Measurements from ENCODE around the gene STRAP. TPM values are rescaled to one million over a fixed set of nuclear protein-coding genes. Genes with fewer than 3 reads are reported as not detected.
A peak's percentile ranks its signal among the peaks of the same experiment; 100 is the strongest.

Gene STRAP
- total and polyA plus RNA-seq, 10 of the 15 experiments (the other 5 are each of a cell fraction or from before 2014, with no cell fraction given) = 64.3 to 281 (median 119) TPM

GRCh38 chr12:15882118-15882971 is at the start of gene STRAP (continued):
- peak; percentile 34; the same call in 1 of the 2 replicates for TF ChIP-seq TCF12 (IDR thresholded peaks at IDR 0.05; ENCODE audit: low read depth, low read length)
- TF ChIP-seq MLLT1 (IDR thresholded peaks at IDR 0.05) = peak; percentile 68; the same call in 1 of the 2 replicates
- peak; percentile 64 for TF ChIP-seq NKRF (conservative IDR thresholded peaks at IDR 0.05)
- TF ChIP-seq PML (IDR thresholded peaks at IDR 0.05; ENCODE audit: low read length) = peak; percentile 84
- TF ChIP-seq MXI1 (IDR thresholded peaks at IDR 0.05; ENCODE audit: low read depth, low read length) = peak; percentile 58; the same call in 1 of the 2 replicates
- TF ChIP-seq BMI1 (IDR thresholded peaks at IDR 0.05; ENCODE audit: borderline replicate concordance) = no peak
- TF ChIP-seq NFXL1 (IDR thresholded peaks at IDR 0.05; ENCODE audit: borderline replicate concordance) = no peak
- 0 out of 2 replicates have a peak, but pooled peaks have one; percentile 28 for TF ChIP-seq TCF3 (IDR thresholded peaks at IDR 0.05; ENCODE audit: borderline replicate concordance, insufficient read depth, low read depth, low read length)
- no peak for TF ChIP-seq NR2C2 (IDR thresholded peaks at IDR 0.05; ENCODE audit: borderline replicate concordance, control insufficient read depth, insufficient read length, low read depth)
- peak; percentile 85 for TF ChIP-seq PKNOX1 (IDR thresholded peaks at IDR 0.05)
- no peak for TF ChIP-seq ASH2L (IDR thresholded peaks at IDR 0.05; ENCODE audit: borderline replicate concordance, low read depth)
- peak; percentile 91; the same call in 1 of the 2 replicates for TF ChIP-seq LARP7 (IDR thresholded peaks at IDR 0.05)
- peak; percentile 99 for TF ChIP-seq CREB1 (IDR thresholded peaks at IDR 0.05; ENCODE audit: low read depth)
- TF ChIP-seq, protein P1, sequence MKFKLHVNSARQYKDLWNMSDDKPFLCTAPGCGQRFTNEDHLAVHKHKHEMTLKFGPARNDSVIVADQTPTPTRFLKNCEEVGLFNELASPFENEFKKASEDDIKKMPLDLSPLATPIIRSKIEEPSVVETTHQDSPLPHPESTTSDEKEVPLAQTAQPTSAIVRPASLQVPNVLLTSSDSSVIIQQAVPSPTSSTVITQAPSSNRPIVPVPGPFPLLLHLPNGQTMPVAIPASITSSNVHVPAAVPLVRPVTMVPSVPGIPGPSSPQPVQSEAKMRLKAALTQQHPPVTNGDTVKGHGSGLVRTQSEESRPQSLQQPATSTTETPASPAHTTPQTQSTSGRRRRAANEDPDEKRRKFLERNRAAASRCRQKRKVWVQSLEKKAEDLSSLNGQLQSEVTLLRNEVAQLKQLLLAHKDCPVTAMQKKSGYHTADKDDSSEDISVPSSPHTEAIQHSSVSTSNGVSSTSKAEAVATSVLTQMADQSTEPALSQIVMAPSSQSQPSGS (IDR thresholded peaks at IDR 0.05; ENCODE audit: low read length) = no peak; the same call in 1 of the 2 replicates
- no peak for TF ChIP-seq ZNF274 (IDR thresholded peaks at IDR 0.05; ENCODE audit: insufficient read depth, insufficient read length)
- peak; percentile 70 for TF ChIP-seq CBFB (IDR thresholded peaks at IDR 0.05; ENCODE audit: low read depth)
- TF ChIP-seq KDM1A (IDR thresholded peaks at IDR 0.05; ENCODE audit: borderline replicate concordance) = no peak
- no peak for TF ChIP-seq MYB (IDR thresholded peaks at IDR 0.05; ENCODE audit: borderline replicate concordance, low read depth, low read length)
- TF ChIP-seq YY1 (IDR thresholded peaks at IDR 0.05; ENCODE audit: low read depth, low read length) = peak; percentile 56; the same call in 1 of the 2 replicates
- TF ChIP-seq ZNF384 (IDR thresholded peaks at IDR 0.05; ENCODE audit: borderline replicate concordance, low read depth, low read length) = no peak
- TF ChIP-seq JUNB (IDR thresholded peaks at IDR 0.05) = no peak
- TF ChIP-seq SREBF1 (IDR thresholded peaks at IDR 0.05; ENCODE audit: low read length) = no peak
- TF ChIP-seq BACH1 (IDR thresholded peaks at IDR 0.05; ENCODE audit: borderline replicate concordance) = no peak; the same call in 1 of the 2 replicates
- no peak for TF ChIP-seq CHD1 (IDR thresholded peaks at IDR 0.05; ENCODE audit: low read depth, low read length)
- TF ChIP-seq CHD4 (IDR thresholded peaks at IDR 0.05) = no peak
- TF ChIP-seq DPF2 (IDR thresholded peaks at IDR 0.05) = peak; percentile 1; the same call in 1 of the 2 replicates
- TF ChIP-seq NR2C1 (IDR thresholded peaks at IDR 0.05) = no peak

All from GM12878 (cell line).